Activated T-helper 17 cell treated with anti-CD3 and anti-CD28 coated beads, Interleukin-2, amount 50 U/mL, for 72 hours (primary cell): Measurements from ENCODE around the gene OSBP. TPM values are rescaled to one million over a fixed set of nuclear protein-coding genes. Genes with fewer than 3 reads are reported as not detected.
"Not testable (repeated sequence)": the region's sequence is repeated elsewhere in the genome, so short reads cannot be mapped to it uniquely, and the experiment has no call there.

Experiments used
- ATAC-seq: fragments of 150-1000 bp; cut with Tn5 transposase; replicated peaks from 2 replicates; pipeline ENCODE4 v1.10.0; 2021; ENCODE audit warnings: mild to moderate bottlenecking, moderate library complexity
- H3K27ac Mint-ChIP-seq: one replicate; pipeline ENCODE4 v1.8.0; 2022; ENCODE audit warnings: mixed read lengths
- H3K27me3 Mint-ChIP-seq: one replicate; pipeline ENCODE4 v1.8.0; 2022; ENCODE audit warnings: mixed read lengths
- H3K36me3 Mint-ChIP-seq: one replicate; pipeline ENCODE4 v1.8.0; 2022; ENCODE audit warnings: low read depth, mild to moderate bottlenecking, mixed read lengths
- H3K4me1 Mint-ChIP-seq: one replicate; pipeline ENCODE4 v1.8.0; 2022; ENCODE audit warnings: mixed read lengths
- H3K4me3 Mint-ChIP-seq: one replicate; pipeline ENCODE4 v1.8.0; 2022; ENCODE audit warnings: mild to moderate bottlenecking, mixed read lengths
- H3K9me3 Mint-ChIP-seq: one replicate; pipeline ENCODE4 v1.8.0; 2022; ENCODE audit warnings: mixed read lengths
- total RNA-seq, 2 donors: library from RNA; stranded (reverse); gene quantifications; one replicate each; pipeline ENCODE4 v1.2.3, GENCODE V29; 2022

The OSBP gene
- total RNA-seq, 2 donors from 2014 or later: 31.0 to 33.0 TPM

GRCh38 chr11:59553323-59553722, 62.3 kb downstream of the OSBP start:
- Mint-ChIP-seq H3K36me3 (peaks cover 32% of the 10 kb centered on the region), H3K4me3 (no peak overlapping the region)

DNA sequence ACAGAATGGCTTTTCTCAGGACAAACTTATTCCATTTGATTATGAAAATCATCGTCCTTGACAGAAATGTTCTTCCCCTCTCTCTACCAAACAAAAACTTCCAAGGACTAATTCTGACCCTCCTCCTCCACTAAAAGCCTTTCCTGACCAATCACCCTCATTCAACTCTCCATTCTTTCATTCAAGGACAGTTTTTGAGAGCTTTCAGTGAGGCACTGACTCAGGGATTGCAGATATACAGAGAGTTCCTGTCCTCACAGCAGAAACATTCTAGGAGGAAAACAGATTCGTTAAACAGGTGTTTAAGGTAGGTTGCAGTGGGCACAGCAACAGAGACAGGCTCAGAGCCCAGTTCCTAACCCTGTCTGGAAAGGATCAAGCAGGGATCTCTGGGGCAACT, 62.7 kb downstream of the OSBP start:
- H3K9me3 Mint-ChIP-seq: no peaks in the 10 kb centered on the region
- H3K4me3 Mint-ChIP-seq: no peak overlapping the region
- ATAC-seq: no peak
- H3K4me1 Mint-ChIP-seq: peaks cover 18% of the 10 kb centered on the region
- peaks cover 32% of the 10 kb centered on the region for H3K36me3 Mint-ChIP-seq
- no peak overlapping the region for H3K27ac Mint-ChIP-seq
- no peaks in the 10 kb centered on the region for H3K27me3 Mint-ChIP-seq

More at GRCh38 chr11:59553323-59553722, 62.3 kb downstream of the OSBP start:
- H3K27ac Mint-ChIP-seq: no peak overlapping the region
- ATAC-seq: no peak
- no peaks in the 10 kb centered on the region for H3K27me3 Mint-ChIP-seq
- no peaks in the 10 kb centered on the region for H3K9me3 Mint-ChIP-seq
- H3K4me1 Mint-ChIP-seq: peaks cover 23% of the 10 kb centered on the region

GRCh38 chr11:59551659-59552521, 63.7 kb downstream of the OSBP start:
- Mint-ChIP-seq H3K27me3 (no peaks in the 10 kb centered on the region), H3K36me3 (peaks cover 25% of the 10 kb centered on the region), H3K27ac (peak overlapping the region; percentile 98), H3K9me3 (no peaks in the 10 kb centered on the region), H3K4me1 (peaks cover 17% of the 10 kb centered on the region), H3K4me3 (peak overlapping the region; percentile 80)
- ATAC-seq: no peak

DNA sequence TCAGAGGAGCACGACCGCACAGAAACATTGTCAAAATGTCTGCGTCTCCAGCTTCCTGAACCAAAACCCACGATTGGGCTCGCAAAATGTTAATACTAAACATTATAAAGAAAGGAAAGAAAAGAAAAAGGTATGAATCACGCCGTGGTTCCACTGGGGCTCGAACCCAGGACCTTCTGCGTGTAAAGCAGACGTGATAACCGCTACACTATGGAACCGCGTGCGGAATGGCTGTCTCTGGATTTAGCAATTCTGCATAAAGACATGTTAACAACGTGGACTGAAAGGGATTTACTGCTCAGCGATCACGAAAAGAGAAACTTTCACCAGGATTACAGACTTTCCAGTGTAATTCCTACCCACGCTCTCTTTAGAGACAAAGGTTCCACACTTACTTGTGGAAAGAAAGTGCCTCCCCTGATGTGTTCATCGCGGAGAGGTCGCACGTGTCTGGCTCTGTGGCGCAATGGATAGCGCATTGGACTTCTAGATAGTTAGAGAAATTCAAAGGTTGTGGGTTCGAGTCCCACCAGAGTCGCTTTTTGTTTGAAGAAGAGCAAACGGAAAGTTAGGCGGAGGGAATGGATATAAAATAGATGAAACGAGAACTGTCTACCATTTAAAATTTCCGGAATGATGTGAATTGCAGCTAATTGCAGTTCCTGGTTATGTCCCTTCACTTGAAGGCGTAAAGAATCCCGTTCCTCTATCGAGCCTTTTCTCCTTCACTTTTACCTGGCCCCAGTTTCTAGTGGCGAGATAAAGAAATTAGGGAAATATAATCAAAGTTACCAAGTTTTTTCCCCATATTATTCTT, 64.5 kb downstream of the OSBP start:
- no peaks in the 10 kb centered on the region for H3K9me3 Mint-ChIP-seq
- no peaks in the 10 kb centered on the region for H3K27me3 Mint-ChIP-seq
- peaks cover 21% of the 10 kb centered on the region for H3K36me3 Mint-ChIP-seq

GRCh38 chr11:59550368-59550841, 65.2 kb downstream of the OSBP start:
- peak overlapping the region; percentile 98 for H3K27ac Mint-ChIP-seq
- H3K9me3 Mint-ChIP-seq: no peaks in the 10 kb centered on the region
- peak; percentile 90 for ATAC-seq
- peaks cover 17% of the 10 kb centered on the region for H3K36me3 Mint-ChIP-seq
- H3K4me1 Mint-ChIP-seq: peaks cover 16% of the 10 kb centered on the region
- H3K4me3 Mint-ChIP-seq: peak overlapping the region; percentile 80
- H3K27me3 Mint-ChIP-seq: no peaks in the 10 kb centered on the region

More for the DNA sequence above, 64.5 kb downstream of the OSBP start:
- peaks cover 14% of the 10 kb centered on the region for H3K4me1 Mint-ChIP-seq
- peak overlapping the region; percentile 98 for H3K27ac Mint-ChIP-seq
- peak overlapping the region; percentile 80 for H3K4me3 Mint-ChIP-seq
- ATAC-seq: peak; percentile 60

DNA sequence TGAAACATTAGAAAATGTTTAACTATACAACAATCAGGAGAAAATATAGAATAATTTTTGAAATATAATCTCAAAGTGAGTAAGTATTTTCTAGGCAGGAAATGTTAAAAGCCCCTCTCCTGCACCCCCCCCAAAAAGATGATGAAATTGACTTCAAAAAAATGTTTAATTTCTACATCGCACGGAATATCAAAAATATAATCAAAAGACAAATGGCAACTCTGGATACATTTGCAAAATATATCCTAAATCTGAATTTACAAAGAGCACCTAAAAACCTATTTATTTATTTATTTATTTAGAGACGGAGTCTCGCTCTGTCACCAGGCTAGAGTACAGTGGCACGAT, 67.3 kb downstream of the OSBP start:
- H3K36me3 Mint-ChIP-seq: peaks cover 17% of the 10 kb centered on the region
- no peak overlapping the region for H3K4me3 Mint-ChIP-seq
- no peaks in the 10 kb centered on the region for H3K9me3 Mint-ChIP-seq
- H3K27ac Mint-ChIP-seq: no peak overlapping the region
- H3K4me1 Mint-ChIP-seq: peaks cover 23% of the 10 kb centered on the region
- ATAC-seq: no peak
- H3K27me3 Mint-ChIP-seq: no peaks in the 10 kb centered on the region

DNA sequence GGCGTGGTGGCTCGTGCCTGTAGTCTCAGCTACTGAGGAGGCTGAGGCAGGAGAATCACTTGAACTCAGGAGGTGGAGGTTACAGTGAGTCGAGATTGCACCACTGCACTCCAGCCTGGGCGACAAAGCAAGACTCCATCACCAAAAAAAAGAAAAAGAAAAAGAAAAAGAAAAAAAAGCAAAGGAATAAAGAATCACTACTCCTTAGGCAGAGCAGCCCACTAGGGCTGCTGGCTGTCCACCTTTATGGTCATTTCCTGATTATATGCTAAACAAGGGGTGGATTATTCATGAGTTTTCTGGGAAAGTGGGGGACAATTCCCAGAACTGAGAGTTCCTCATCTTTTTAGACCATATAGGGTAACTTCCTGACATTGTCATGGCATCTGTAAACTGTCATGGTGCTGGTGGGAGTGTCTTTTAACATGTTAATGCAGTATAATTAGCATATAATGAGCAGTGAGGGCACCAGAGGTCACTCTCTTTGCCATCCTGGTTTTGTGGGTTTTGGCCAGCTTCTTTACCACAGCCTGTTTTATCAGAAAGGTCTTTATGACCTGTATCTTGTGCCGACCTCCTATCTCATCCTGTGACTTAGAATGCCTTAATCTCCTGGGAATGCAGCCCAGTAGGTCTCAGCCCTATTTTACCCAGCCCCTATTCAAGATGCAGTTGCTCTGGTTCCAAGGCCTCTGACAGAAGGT, 67.8 kb downstream of the OSBP start:
- peaks cover 23% of the 10 kb centered on the region for H3K4me1 Mint-ChIP-seq
- H3K9me3 Mint-ChIP-seq, H3K27me3 Mint-ChIP-seq, H3K27ac Mint-ChIP-seq, H3K4me3 Mint-ChIP-seq, ATAC-seq: not testable (repeated sequence)
- peaks cover 17% of the 10 kb centered on the region for H3K36me3 Mint-ChIP-seq

GRCh38 chr11:59545179-59546020, 70.2 kb downstream of the OSBP start:
- no peaks in the 10 kb centered on the region for H3K9me3 Mint-ChIP-seq
- peaks cover 2% of the 10 kb centered on the region for H3K36me3 Mint-ChIP-seq
- peaks cover 14% of the 10 kb centered on the region for H3K4me1 Mint-ChIP-seq
- H3K27me3 Mint-ChIP-seq: no peaks in the 10 kb centered on the region
- peak; percentile 62 for ATAC-seq
- peak overlapping the region; percentile 14 for H3K27ac Mint-ChIP-seq
- H3K4me3 Mint-ChIP-seq: peak overlapping the region; percentile 56

DNA sequence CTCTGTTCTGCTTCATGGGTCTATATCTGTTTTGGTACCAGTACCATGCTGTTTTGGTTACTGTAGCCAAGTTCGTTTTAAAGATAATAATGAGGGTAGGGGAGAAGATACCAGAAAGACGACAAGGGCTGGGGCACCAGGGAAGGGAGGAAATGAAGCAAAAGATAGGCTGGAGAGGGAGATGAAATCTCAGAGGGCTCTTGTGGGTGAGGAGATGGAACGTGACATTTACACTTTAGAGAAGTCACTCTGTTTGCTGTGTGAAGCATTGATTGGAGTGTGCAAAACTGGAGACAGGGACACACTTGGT, 70.8 kb downstream of the OSBP start:
- peak overlapping the region; percentile 56 for H3K4me3 Mint-ChIP-seq
- H3K9me3 Mint-ChIP-seq: no peaks in the 10 kb centered on the region
- no peaks in the 10 kb centered on the region for H3K27me3 Mint-ChIP-seq
- peaks cover 13% of the 10 kb centered on the region for H3K4me1 Mint-ChIP-seq
- no peaks in the 10 kb centered on the region for H3K36me3 Mint-ChIP-seq
- ATAC-seq: no peak
- peak overlapping the region; percentile 14 for H3K27ac Mint-ChIP-seq

- H3K9me3 Mint-ChIP-seq, H3K27ac Mint-ChIP-seq, H3K27me3 Mint-ChIP-seq, ATAC-seq, H3K4me3 Mint-ChIP-seq, H3K36me3 Mint-ChIP-seq: not testable (repeated sequence)
- peaks cover 13% of the 10 kb centered on the region for H3K4me1 Mint-ChIP-seq
Observed at GRCh38 chr11:59543713-59544112, 71.9 kb downstream of the OSBP start.

DNA sequence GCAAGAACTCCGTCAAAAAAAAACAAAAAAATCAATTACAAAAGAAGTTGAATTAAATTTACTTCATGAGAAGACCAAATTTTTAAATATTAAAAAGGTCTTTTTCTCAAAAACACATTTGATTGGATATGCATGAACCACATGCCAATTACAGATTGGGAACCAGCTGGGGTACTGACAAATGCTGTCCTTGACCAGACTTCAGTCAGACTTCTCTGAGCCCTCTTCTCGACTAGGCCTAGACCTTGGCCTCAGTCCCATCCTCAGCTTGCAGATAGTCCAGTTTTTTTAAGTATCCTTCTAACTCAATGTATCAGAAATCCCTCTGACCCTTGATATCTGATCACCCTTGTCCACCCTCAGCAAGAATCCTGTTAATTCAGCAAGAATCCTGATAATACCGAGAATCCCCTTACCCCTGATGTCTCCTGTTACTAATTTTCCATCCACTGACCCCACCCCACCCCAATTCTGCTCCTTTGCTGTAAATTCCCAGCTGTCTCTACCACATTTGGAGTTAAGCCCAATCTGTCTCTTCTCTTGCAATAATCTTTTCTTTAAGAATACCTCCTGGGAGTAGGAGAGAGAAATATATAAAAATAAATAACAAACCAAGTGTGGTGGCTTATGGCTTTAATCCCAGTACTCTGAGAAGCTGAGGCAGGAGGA, 73.3 kb downstream of the OSBP start:
- Mint-ChIP-seq H3K4me1 (peaks cover 13% of the 10 kb centered on the region), H3K27ac (no peak overlapping the region), H3K4me3 (no peak overlapping the region), H3K9me3 (no peaks in the 10 kb centered on the region), H3K27me3 (no peaks in the 10 kb centered on the region), H3K36me3 (no peaks in the 10 kb centered on the region)
- no peak for ATAC-seq

DNA sequence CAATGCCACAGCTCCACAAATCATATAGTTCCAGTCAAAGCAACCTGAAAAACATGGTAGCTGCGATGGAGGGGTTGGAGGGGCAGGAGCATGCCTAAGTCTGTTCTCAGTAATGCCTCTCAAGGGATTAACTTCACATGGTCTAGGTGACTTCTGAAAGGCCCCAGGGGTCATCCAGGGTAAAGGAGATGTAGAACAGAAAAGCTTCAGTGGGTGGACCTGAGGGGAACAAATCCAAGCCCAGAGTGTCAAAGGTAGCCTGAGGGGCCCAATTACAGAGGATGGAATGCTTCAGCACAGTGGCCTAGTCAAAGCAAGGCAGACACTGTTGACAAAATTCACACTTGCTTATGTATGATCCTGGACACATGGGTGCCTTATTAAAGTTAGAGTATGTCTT, 80.9 kb downstream of the OSBP start:
- no peaks in the 10 kb centered on the region for H3K36me3 Mint-ChIP-seq
- H3K9me3 Mint-ChIP-seq: no peaks in the 10 kb centered on the region
- no peak overlapping the region for H3K27ac Mint-ChIP-seq
- H3K4me3 Mint-ChIP-seq: no peak overlapping the region
- H3K27me3 Mint-ChIP-seq: no peaks in the 10 kb centered on the region
- no peak for ATAC-seq
- H3K4me1 Mint-ChIP-seq: no peaks in the 10 kb centered on the region

DNA sequence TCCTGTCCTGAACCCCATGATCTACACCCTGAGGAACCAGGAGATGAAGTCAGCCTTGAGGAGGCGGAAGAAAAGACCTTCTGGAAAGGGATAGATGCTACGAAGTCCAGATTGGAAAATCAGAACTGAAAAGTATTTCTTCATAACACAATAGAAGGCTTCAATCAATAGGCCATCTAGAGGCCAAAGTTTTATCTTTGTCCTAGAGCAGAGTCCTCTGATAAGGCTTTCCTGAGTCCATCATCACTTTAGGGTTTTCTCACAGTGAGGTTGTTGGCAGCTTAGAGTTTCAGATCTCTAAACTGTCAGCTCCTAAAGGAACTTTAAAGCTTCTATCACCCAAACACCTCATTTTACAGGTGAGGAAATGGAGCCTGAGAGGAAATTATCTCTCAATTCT, 83.0 kb downstream of the OSBP start:
- Mint-ChIP-seq H3K4me1 (no peaks in the 10 kb centered on the region), H3K4me3 (no peak overlapping the region), H3K36me3 (no peaks in the 10 kb centered on the region), H3K27me3 (no peaks in the 10 kb centered on the region), H3K9me3 (no peaks in the 10 kb centered on the region), H3K27ac (no peak overlapping the region)
- ATAC-seq: no peak
